WTC11 (cell line): Measurements from ENCODE around the gene SORCS2.

ENCODE experiments used
- JUN ChIP-seq: sonication (generic); formaldehyde crosslinking; IDR thresholded peaks from 2 replicates; pipeline ENCODE4 v1.8.0; 2023; ENCODE audit warnings: mild to moderate bottlenecking, missing genetic modification reagents
- TF ChIP-seq, protein P1 (sequence below): sonication (generic); formaldehyde crosslinking; IDR thresholded peaks from 2 replicates; pipeline ENCODE4 v1.8.0; 2022; ENCODE audit warnings: mild to moderate bottlenecking, missing genetic modification reagents
- TF ChIP-seq, protein P2 (sequence below): fragments of 200-600 bp; IDR thresholded peaks from 2 replicates; pipeline ENCODE4 v1.8.0; 2022; ENCODE audit warnings: antibody characterized with exemption

DNA sequence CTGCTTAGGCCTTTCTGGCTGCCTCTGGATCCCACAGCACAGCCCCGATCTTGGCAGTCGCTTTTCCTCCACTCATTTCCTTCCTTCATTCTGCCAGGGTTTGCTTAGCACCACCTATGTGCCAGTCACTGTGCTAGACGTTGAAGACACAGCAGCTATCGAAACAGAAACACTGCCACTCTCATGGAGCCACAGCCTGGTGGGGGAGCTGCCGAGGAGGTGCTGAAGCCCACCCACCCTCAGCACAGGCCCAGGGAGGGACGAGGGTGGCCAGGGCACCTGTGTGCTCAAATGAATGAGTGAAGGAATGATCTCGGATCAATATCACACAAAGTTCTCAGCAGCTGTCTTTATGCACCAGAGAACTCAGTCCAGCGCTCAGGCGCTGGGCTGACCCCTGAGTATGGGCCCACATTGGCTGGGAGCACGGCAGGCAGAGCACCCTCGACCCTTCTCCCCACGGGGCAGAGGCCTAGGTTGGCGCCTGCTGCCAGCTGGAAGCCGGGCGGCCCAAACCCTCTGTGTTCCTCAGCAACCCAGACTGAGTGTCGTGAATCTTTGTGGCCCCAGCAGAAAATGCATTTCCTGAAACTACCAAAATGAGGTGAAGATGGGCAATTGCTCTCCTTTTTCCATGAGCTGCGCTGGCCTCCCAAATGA is 108.9 kb downstream of the SORCS2 start:
- TF ChIP-seq, protein P1, sequence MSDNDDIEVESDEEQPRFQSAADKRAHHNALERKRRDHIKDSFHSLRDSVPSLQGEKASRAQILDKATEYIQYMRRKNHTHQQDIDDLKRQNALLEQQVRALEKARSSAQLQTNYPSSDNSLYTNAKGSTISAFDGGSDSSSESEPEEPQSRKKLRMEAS (CRISPR knock-in tag) = no peak
- TF ChIP-seq, protein P2, sequence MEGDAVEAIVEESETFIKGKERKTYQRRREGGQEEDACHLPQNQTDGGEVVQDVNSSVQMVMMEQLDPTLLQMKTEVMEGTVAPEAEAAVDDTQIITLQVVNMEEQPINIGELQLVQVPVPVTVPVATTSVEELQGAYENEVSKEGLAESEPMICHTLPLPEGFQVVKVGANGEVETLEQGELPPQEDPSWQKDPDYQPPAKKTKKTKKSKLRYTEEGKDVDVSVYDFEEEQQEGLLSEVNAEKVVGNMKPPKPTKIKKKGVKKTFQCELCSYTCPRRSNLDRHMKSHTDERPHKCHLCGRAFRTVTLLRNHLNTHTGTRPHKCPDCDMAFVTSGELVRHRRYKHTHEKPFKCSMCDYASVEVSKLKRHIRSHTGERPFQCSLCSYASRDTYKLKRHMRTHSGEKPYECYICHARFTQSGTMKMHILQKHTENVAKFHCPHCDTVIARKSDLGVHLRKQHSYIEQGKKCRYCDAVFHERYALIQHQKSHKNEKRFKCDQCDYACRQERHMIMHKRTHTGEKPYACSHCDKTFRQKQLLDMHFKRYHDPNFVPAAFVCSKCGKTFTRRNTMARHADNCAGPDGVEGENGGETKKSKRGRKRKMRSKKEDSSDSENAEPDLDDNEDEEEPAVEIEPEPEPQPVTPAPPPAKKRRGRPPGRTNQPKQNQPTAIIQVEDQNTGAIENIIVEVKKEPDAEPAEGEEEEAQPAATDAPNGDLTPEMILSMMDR = no peak
- TF ChIP-seq JUN (CRISPR knock-in tag) = no peak
